Measurements from ENCODE around the gene RABEP1.
A peak's percentile ranks its signal among the peaks of the same experiment; 100 is the strongest.

RABEP1 gene

DNA sequence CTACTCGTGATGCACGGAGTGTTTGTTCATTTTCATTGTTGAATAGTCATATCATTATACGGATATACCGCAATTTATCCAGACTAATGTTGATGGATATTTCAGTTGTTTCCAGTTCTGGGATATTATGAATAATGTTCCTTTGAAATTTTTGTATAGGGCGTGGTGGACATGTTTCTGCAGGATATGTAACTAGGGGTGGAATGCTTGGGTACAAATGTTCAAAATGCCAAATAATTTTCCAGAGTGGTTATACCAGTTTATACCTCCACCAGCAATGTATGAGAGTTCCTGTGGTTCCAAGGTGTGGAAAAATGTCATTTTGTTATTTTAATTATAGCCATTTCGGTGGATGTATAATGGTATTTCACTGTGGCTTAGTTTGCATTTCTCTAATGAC, 83.7 kb downstream of the RABEP1 start:
- DNase-seq, result no peak

DNA sequence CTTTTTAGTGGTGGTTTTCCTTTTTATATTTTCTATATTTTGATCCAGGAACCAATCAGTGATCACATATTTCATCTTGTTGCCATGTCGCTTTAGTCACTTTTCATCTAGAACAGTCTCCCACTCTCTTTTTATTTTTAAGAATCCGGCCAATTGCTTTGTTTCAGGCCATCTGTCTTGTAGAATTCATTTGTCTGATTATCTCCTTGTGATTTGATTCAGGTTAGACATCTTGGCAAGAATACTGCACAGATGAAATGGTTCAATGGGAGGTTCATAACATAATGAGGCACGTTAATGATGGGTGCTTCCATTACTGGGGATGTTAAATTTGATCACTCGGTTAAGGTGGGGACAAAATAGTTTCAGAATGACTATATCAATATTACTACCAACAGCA, 88.3 kb downstream of the RABEP1 start:
- no peak for DNase-seq

DNA sequence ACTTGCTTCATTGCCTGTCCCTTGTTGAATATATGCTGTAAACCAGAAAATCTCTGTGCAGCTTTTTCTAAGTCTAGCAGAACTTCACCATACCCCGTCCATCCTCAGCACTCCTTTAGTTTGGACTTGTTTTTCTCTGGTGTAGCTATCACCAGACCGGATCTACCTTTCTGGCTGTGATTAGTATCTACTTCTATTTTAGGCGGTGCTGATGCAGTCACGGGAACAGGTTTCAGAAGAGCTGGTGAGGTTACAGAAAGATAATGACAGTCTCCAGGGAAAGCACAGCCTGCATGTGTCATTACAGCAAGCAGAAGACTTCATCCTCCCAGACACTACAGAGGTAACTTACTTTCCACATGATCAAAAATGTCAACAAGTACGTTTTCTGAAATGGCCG, 91.0 kb downstream of the RABEP1 start:
- DNase-seq, result no peak

DNA sequence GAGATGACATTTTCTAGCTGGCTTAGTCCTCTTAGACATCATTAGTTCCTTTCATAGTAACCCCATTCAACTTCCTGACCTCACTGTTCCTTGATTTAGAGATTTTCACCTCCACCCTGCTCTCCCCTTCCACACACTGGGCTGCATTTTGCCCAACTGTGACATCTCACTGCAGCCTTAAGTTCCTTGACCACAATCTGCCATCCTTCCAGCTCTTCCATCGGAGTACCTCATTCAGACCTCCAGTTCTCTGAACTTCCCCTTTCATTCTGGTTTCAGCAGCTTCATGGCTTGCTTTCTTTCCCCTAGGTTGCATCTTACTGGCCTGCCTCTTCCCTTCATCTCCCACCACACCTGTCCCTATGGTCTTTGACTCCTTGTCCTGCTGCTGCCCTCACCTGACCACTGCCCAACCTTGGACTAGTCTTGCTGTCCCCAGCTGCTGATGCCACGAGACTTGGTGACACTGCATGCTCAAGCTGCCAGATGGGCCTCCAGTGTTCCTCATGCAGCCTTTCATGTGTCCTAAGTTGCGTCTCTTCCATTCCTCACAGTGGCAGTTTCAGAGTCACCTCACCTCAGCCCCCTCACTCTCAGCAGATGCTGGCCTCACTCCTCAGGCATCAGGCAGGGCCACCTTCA, 96.6 kb downstream of the RABEP1 start:
- DNase-seq, result no peak

DNA sequence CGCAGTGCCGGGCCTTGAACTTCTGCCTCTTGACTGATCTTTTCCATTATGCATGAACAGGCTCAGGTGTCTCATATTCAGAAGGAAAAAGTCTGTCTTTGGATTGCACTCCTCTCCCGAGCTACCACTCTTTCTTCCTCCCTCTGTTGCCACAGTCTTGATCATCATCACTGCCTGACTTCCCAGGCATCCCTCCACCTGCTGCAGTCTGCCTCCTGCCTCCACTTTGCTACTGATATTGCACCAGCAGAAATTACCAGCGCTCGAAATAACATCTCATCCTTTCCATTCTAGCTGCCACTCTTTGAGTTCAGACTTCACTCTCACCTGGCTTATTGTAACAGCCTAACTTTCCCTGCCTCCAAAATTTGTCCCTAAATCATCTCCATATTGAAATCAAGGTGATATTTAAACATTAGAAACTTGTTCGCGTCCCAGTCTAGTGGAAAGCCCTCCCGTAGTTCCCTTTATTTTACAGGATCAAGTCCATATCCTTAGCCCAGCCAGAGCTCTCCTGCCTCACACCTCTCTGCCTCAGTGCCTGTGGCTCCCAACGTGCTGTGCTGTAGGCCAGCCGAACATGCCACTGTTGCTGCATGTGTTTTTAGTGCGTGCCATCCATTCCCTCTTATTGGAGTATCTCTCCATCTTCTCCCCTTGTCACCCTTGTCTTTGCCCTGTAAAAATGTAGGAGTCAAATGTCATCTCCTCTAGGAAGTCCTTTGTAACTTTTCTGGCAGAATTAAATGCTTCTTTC, 97.4 kb downstream of the RABEP1 start:
- no peak for DNase-seq

DNA sequence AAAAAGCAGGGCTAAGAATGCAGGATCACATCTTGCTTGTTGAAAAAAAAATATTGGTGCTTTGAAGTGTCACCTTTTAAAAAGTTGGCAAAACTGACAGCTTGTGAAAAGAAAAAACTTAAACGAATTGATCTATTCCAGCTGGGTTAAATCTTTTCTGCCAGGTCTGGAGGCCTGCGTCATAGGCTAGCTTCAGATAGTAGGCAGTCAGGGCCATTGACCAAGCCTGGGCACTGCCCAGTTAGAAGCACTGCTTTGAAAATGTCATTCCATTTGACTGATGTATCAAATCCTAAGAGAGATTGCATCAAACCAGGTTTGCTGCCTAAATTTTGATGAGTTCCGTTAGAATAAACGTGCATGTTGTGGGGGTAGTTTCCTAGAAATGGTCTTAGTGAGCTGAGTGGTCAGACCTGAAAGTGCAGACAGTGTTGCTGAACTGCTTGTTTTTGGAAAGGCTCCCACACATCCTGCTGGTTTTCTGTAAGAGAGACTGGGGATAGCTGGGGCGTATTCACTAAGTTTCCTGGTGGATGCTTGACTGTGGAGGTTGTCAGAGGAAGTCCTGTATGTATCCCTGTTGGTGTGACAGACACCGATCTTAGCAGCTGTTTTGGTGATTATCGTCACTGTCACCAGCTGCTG, 98.5 kb downstream of the RABEP1 start:
- no peak for DNase-seq

DNA sequence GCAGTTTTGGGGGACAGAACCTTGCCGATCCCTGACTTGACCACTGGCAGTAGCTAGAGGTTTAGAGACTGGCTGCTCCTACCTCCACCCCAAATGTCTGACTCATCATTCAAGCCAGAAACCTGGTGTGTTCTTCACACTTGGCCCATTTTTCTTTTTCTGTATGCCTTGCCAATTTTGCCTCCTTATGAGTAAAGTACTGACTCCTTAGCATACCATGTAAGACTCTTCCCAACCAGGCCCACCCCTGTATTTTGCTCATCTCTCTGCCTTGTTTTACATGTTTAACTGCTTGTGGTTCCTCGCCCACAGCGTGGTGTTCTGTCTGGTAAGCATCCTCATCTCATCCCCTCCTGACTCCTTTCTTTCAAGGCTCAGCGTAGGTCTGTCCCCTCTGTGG, 99.5 kb downstream of the RABEP1 start:
- DNase-seq, result no peak

DNA sequence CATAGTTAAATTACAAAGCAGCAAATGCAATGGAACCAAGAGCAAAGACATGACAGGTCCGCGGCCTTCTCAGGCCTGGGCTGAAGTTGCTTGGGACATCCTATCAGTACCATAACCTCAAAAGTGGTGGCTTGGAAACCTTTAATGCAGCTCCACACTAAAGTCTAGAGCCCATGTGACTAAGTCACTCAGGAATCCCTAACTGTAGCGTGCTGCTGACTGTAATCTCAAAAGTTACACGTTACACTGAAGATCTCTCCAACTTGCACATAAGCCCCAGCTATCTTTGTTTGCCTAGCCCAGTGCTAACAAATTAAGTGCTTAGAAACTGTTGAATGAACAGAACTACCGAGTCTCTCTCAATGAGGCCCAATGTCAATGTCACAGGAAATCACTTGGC, 109.6 kb downstream of the RABEP1 start:
- DNase-seq, result no peak

DNA sequence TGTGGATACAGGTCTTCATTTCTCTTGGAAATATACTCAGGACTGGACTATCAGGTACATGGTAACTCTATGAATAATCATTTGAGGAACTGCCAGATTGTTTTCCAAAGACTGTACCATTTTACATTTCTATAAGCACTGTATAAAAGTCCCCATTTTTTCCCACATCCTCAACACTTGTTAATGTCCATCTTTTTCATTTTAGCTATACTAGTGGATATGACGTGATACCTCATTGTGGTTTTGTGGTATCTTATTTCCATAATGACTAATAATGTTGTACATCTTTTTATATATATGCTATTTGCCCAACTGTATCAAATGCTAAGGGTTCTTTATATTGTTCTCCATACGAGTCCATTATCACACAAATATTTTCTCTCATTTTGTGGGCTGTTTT, 114.5 kb downstream of the RABEP1 start:
- DNase-seq, result no peak

DNA sequence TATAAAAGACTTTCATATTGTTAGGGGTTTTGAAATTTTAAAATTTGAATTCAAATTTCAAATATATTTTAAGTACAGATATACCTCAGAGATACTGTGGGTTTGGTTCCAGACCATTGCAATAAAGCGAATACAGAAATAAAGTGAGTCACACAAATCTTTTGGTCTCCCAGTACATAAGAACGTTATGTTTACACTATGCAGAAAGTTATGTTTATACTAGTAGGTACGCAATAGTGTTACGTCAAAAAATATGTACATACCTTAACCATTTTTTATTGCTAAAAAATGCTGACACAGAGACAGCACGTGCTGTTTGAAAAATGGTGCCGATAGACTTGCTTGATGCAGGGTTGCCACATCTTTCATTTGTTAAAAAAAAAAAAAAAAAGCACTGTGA, 117.7 kb downstream of the RABEP1 start:
- no peak for DNase-seq

DNA sequence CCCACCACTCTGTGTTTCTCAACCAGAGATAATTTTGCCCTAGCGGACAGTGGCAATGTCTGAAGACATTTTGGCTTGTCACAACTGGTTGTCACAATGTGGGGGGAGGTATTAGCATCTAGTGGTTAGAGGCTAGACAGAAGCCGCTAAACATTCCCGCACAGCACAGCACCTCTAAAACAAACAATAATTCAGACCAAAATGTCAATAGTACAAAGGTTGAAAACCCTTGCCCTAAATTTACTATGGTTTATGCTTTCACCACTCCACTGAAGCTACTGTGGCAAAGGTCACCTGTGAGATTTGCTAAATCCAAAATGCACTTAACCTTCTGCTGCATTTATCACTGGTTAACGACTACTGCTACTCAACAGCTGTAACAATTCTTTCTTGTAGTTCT, 123.3 kb downstream of the RABEP1 start:
- no peak for DNase-seq

DNA sequence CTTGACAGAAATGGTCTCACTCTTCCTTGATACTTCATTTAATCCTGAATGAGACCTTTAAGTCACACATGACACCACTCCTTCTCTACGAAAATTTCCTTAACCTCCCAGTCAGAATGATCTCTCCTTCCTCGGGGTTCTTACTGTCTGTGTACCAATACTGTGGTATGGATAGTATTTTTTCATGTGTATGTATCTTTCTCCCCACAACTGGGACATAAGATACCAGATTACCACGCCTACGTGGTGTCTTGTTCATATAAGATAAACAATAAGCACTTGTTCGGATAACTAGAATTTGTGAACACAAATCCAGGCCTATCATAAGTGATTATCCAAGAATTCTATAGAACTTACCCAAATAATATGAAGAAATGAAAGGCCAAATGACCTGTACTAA, 126.1 kb downstream of the RABEP1 start:
- no peak for DNase-seq

DNA sequence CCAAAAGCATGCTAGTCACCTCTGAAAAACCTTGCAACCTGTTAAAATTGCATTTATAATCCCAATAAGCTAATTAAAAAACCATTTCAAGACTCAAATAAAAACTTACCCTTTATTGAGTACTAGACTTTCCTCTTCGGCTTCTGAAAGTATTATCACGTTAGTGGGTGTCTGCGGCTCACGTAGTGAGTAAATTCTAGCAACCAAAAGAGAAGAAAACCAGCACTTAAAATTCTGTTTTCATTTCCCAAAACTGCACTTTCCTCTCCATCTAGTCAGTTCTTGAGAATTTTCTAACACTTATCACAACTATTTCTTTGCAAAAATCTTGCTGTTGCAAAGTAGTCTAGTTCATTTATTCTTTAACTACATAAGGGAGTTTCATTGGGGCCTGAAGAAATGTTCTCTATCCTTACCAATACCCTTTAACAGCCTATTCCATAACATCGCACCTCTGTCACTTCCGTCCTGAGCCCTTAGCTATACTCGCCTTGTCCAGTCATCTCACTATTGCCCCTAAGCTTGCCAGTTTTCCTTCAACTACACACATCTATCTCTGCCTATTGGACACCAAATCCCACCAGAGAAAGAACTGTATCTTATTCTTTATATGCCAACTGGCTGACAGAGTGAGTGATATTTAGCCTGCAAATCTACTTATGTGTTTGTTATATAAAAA, 128.6 kb downstream of the RABEP1 start:
- no peak for DNase-seq

DNA sequence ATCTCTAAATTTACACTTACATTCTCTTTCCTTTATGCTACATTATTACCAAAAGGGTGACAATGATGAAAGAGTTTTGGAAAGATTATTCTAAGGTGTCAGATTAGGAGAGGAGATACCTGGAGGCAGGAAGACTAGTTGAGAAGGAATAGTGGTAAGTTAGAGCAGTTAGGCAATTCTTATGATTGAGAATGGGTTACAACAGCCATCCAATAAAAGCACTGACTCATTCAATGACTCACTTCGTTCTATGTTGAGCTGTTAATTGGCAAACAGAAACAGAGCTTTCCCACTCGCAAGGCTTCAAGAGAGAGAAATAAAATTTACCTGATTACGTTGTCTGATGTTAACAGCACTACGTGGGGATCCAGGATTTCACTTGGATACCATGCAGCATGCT, 131.6 kb downstream of the RABEP1 start:
- no peak for DNase-seq

DNA sequence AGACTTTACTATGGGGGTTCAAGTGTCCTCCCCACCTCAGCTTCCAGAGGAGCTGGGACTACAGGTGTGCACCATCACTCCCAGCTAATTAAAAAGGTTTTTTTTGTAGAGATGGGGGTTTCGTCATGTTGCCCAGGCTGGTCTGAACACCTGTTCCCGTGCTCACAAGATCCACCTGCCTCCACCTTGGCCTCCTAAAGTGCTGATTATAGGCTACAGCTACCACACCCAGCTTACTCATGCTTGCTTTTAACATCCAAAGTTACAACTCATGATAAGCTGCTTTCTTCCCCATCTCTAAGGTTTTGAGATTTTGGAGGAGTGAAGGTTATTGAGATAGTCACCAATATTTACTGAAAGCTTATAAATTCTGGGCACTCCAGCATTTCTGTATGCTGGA, 134.8 kb downstream of the RABEP1 start:
- no peak for DNase-seq

DNA sequence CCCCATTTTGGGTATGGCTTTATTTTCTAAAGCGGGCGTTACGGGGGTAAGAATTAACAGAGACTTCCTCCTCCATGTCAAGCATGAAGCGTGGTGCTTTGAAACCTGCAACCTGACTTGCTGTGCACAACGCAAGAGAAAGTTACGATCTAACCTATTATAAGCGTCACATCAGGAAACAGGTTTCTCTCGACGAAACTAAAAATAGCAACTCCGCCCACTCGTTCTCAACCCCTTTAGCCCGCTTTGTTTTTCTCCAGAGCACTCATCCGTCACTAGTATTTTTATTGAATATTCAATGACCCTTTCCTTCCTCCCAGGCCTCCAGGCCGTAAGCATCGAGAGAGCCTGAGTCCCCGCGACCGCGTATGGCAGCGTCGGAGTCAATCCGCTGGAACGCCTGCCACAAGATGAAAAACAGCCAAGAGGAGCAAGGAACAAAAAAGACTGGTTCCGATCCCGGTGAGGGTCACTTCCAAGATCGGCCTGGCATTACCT, 136.8 kb downstream of the RABEP1 start:
- no peak for DNase-seq

DNA sequence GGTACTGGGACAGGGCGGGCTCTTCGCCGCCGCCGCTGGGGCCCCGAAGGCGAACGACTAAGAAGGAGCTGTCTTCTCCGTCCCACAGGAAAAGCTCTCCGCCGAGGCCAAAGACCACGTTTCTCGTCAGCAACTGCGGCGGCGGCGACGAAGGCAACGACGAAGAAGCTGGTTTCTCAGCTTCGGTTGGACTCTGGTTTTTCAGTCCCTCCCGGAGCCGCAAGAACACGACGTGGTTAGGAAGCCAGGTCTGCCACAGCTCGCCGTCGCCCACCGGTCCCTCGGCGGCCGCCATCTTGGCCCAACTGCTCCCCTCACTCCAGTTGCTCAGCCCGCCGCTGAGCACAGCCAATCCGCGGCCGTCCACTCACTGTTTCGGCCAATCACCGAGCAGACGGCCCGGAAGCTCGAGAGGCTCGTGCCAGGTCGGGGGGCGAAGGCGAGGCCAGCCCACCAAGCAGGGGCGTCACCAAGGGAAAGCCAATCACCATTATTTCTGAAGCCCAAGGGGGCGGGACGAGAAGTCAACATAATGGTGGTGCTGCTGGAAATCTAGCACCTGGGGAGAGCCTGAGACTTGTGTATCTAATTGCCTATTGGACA, 137.4 kb downstream of the RABEP1 start, which contains the start of gene NUP88:
Gene NUP88, minus strand, starts transcription at position 307 of the 603 bp plus-strand sequence. Its CDS starts 12 bp downstream, at position 295.
- DNase-seq, result peak; percentile 98

DNA sequence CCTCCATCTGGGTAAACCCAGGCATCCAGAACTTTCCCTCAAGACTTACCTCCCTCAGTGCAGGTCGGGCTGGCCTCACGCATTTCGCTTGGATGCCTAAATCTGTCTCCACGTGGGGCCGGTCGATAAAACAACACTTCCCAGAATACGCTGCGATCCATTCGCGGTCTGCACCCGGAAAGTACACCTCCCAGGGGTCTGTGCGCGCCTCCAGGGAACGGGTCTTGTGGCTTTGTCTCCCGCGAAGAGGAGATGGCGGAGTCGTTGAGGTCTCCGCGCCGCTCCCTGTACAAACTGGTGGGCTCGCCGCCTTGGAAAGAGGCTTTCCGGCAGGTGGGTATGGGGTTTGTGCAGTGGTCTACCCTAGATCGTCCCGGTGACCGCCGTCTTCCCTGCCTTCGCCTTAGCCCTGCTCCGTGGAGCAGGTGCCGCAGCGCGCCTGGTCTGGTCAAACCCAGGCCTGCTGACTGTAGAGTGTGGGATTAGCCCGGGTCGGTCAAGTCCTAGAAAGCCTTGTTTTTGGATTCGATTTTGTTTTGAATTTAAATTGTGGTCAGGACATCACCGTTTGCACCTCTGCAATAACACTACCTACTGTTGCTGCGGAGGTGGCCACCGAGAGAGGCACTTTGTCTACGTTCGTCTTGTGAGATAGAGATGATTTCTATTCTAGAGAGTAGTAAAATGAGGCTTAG, 138.0 kb downstream of the RABEP1 start, which contains the start of gene RPAIN:
Gene RPAIN, plus strand, starts transcription at position 224 of the 695 bp plus-strand sequence. Its CDS starts 29 bp downstream, at position 253.
- peak; percentile 90 for DNase-seq

DNA sequence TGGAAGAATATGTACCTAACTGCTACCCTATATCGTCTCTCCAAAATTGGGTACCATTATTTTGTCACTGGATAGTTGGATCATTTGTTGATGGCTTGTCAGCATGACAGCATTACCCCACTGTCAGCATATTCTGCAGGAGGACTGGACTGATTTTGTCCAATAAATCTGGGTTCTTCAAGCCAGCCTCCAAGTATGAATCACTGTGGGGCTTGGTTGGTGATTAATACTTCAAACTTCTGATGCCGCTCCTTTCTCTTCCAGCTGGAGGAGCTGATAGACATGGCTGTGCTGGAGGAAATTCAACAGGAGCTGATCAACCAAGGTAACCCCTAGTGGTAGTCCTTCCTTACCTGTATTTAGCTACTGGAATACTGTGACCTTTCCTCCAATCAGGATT, 140.4 kb downstream of the RABEP1 start:
- no peak for DNase-seq

DNA sequence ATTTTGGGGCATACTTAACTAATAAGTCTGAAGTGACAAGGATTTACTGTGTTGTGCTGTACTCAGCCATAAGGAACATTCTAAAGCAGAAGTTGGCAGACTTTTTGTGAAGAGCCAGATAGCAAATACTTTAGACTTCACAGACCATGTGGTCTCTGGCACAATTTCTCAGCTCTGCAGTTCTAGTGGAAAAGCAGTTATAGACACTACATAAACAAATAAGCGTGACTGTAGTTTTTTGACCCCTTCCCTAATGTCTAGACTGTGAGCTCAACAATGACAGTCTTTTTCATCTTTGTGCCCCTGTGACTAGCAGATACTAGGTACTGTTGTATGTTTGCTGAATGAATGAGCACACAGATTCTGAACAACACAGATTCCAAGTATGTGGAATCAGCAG, 142.8 kb downstream of the RABEP1 start:
- DNase-seq, result no peak

DNA sequence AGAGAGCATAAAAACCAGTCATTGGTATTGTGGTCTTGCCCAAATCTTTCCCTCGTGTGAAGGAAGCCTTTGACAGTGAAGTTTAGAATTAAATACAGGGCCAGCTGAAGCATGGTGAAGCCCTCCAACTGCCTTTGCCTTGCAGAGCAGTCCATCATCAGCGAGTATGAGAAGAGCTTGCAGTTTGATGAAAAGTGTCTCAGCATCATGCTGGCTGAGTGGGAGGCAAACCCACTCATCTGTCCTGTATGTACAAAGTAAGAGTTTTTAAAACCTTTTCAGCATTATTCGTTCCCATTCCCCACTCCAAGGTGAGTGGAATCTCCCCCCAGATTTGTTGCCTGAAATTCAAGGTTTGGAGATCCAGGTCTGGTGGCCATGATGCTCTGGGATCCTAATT, 143.7 kb downstream of the RABEP1 start:
- DNase-seq, result no peak

DNA sequence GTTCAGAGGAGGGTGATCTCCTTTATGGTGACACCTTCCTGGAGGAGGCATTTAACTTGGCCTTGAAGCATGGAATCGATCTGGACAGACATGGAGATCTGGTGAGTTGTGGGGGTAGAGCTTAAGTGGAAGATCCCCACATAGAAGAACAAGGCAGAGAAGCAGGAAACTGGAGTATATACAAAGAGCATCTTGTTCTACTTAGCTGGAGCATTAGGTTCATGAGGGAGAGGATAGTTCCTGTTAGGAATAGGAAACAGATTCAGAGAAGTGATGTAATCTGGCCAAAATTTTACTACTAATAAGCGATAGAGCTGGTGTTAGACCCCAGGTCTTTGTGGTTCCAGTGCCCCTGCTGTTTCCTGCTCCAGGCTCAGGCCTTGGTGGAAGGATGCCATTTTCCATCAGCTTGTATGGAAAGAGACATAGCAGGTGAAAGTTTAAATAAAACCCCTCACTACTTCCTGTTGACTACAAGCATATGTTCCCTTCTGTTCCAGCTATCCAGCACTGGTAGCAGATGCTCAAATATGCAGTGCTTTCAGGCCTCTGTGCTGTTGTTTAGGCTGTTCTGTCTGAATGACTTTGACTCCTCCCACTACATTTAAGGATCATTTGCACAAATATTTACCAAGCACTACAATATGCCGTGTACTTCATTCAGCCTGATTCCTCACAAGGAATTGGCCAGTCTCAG, 147.3 kb downstream of the RABEP1 start:
- no peak for DNase-seq

Measured in NCI-H2171 (cell line).